Measurements from ENCODE around the gene GALNT1. TPM values are rescaled to one million over a fixed set of nuclear protein-coding genes. Genes with fewer than 3 reads are reported as not detected.

GALNT1 gene
- total RNA-seq, 1 donor from 2014 or later: 270 TPM

GRCh38 chr18:35710581-35710980 is 129.0 kb downstream of the GALNT1 start:
- Mint-ChIP-seq H3K36me3 (ENCODE audit: unreplicated experiment) (peaks cover 56% of the 10 kb centered on the region), H3K4me1 (ENCODE audit: unreplicated experiment) (no peaks in the 10 kb centered on the region), H3K27ac (ENCODE audit: unreplicated experiment) (no peak overlapping the region), H3K9me3 (ENCODE audit: unreplicated experiment) (peaks cover 14% of the 10 kb centered on the region), H3K27me3 (ENCODE audit: unreplicated experiment) (no peaks in the 10 kb centered on the region), H3K4me3 (ENCODE audit: unreplicated experiment) (no peak overlapping the region)
- DNase-seq (ENCODE audit: extremely low spot score, unreplicated experiment): no peak
- no peak for TF ChIP-seq CTCF (IDR thresholded peaks at IDR 0.05)

DNA sequence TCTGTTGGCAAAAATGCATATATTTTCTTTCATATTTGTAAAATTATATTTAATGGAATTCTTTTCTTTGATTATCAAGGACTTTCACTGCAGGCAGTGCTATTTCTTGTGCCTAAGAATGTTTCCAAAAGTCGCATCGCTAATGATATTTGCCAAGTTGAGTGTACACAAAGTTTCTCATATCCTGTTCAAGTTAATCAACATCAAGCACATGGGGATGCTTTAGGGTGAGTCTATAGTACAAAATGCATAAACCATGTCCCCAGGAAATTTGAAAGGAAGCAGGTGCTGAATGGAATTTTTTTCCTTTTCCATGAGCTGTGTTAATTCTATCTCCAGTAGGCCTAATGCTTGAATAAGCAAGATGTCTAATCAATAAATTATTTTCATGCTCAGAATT is 129.7 kb downstream of the GALNT1 start:
- peaks cover 52% of the 10 kb centered on the region for H3K36me3 Mint-ChIP-seq (ENCODE audit: unreplicated experiment)
- peaks cover 14% of the 10 kb centered on the region for H3K9me3 Mint-ChIP-seq (ENCODE audit: unreplicated experiment)
- no peak overlapping the region for H3K27ac Mint-ChIP-seq (ENCODE audit: unreplicated experiment)
- no peaks in the 10 kb centered on the region for H3K4me1 Mint-ChIP-seq (ENCODE audit: unreplicated experiment)
- no peaks in the 10 kb centered on the region for H3K27me3 Mint-ChIP-seq (ENCODE audit: unreplicated experiment)
- no peak overlapping the region for H3K4me3 Mint-ChIP-seq (ENCODE audit: unreplicated experiment)
- no peak for DNase-seq (ENCODE audit: extremely low spot score, unreplicated experiment)
- TF ChIP-seq CTCF (IDR thresholded peaks at IDR 0.05): no peak

DNA sequence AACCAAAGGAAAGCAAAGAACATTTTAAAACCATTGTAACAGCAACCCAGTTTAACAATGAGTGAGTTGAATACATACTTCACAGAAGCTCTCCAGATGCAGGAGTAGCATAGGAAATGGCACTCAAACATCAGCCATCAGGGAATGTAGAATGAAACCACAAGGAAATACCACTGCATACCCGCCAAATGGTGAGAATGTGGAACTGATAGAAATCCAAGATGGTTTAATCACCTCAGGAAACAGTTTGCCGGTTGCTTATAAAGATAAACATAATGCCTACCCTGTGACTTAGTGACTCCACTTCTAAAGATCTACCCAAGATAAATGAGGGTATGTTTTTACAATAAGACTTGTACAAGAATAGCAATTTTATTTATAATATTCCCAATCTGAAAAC is 132.0 kb downstream of the GALNT1 start:
- Mint-ChIP-seq H3K4me1 (ENCODE audit: unreplicated experiment) (no peaks in the 10 kb centered on the region), H3K4me3 (ENCODE audit: unreplicated experiment) (no peak overlapping the region), H3K27me3 (ENCODE audit: unreplicated experiment) (no peaks in the 10 kb centered on the region), H3K36me3 (ENCODE audit: unreplicated experiment) (peaks cover 48% of the 10 kb centered on the region), H3K9me3 (ENCODE audit: unreplicated experiment) (peaks cover 27% of the 10 kb centered on the region), H3K27ac (ENCODE audit: unreplicated experiment) (no peak overlapping the region)
- no peak for DNase-seq (ENCODE audit: extremely low spot score, unreplicated experiment)
- TF ChIP-seq CTCF (IDR thresholded peaks at IDR 0.05): no peak

DNA sequence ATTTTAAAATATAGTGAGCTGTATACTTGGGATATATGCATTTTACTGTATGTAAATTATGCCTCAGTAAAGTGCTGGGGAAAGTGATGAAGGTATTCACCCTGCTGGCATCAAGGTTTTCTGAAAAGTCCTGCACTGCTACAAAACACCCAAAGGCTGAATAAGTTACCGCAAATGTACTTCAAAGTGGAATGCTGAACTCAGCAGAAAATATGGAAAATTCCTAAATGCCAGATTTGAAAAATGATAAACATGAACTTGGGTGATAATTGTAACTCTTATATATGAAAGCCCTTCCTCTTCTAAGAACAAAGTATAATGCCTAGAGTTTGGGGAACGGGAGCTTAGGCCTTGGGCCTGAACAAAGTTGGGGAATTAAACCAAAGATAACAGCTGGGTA is 133.0 kb downstream of the GALNT1 start:
- H3K4me3 Mint-ChIP-seq (ENCODE audit: unreplicated experiment): no peak overlapping the region
- peaks cover 35% of the 10 kb centered on the region for H3K9me3 Mint-ChIP-seq (ENCODE audit: unreplicated experiment)
- no peak for DNase-seq (ENCODE audit: extremely low spot score, unreplicated experiment)
- no peaks in the 10 kb centered on the region for H3K4me1 Mint-ChIP-seq (ENCODE audit: unreplicated experiment)
- no peak for TF ChIP-seq CTCF (IDR thresholded peaks at IDR 0.05)
- H3K27ac Mint-ChIP-seq (ENCODE audit: unreplicated experiment): peak overlapping the region; percentile 13
- peaks cover 42% of the 10 kb centered on the region for H3K36me3 Mint-ChIP-seq (ENCODE audit: unreplicated experiment)
- no peaks in the 10 kb centered on the region for H3K27me3 Mint-ChIP-seq (ENCODE audit: unreplicated experiment)

GRCh38 chr18:35715139-35715538 is 133.6 kb downstream of the GALNT1 start:
- Mint-ChIP-seq H3K36me3 (ENCODE audit: unreplicated experiment) (peaks cover 38% of the 10 kb centered on the region), H3K9me3 (ENCODE audit: unreplicated experiment) (peaks cover 40% of the 10 kb centered on the region), H3K27me3 (ENCODE audit: unreplicated experiment) (no peaks in the 10 kb centered on the region), H3K4me1 (ENCODE audit: unreplicated experiment) (no peaks in the 10 kb centered on the region), H3K27ac (ENCODE audit: unreplicated experiment) (no peak overlapping the region), H3K4me3 (ENCODE audit: unreplicated experiment) (no peak overlapping the region)
- no peak for TF ChIP-seq CTCF (IDR thresholded peaks at IDR 0.05)
- no peak for DNase-seq (ENCODE audit: extremely low spot score, unreplicated experiment)
